ENCODE measurements around the gene GPR137. TPM values are rescaled to one million over a fixed set of nuclear protein-coding genes. Genes with fewer than 3 reads are reported as not detected.
A peak's percentile ranks its signal among the peaks of the same experiment; 100 is the strongest.

The GPR137 gene
- total and polyA plus RNA-seq, 2 experiments from 2014 or later, result 25.2 to 63.9 TPM

GRCh38 chr11:64241241-64241490, 44.5 kb upstream of the GPR137 start:
- H2AFZ ChIP-seq, result peak overlapping the region; percentile 24
- TF ChIP-seq EZH2 (IDR thresholded peaks at IDR 0.05; ENCODE audit: borderline replicate concordance) (no peak), EZH2phosphoT487 (IDR thresholded peaks at IDR 0.05; ENCODE audit: low read depth, severe bottlenecking, unreplicated experiment) (no peak), CTCF (IDR thresholded peaks at IDR 0.05; ENCODE audit: poor library complexity) (no peak)
- H3K27ac ChIP-seq, result peak overlapping the region; percentile 99
- peaks cover 27% of the 10 kb centered on the region for H3K79me2 ChIP-seq
- peak overlapping the region; percentile 23 for H3K4me3 ChIP-seq
- H3K9me2 ChIP-seq (replicated peaks; ENCODE audit: insufficient read depth), result no peaks in the 10 kb centered on the region
- peaks cover 20% of the 10 kb centered on the region for H3K4me1 ChIP-seq (ENCODE audit: insufficient read depth)
- peak; percentile 100 for DNase-seq (ENCODE audit: low spot score)
- no peaks in the 10 kb centered on the region for H3K36me3 ChIP-seq (replicated peaks; ENCODE audit: insufficient read depth, low read depth)
- H4K20me1 ChIP-seq (ENCODE audit: insufficient read depth, poor library complexity, severe bottlenecking), result no peaks in the 10 kb centered on the region
- WGBS (ENCODE audit: low lambda C conversion rate, missing lambda C conversion rate), result no CpG with 5 or more reads among the region's 24 CpGs
- H3K9me3 ChIP-seq (ENCODE audit: low read depth), result no peaks in the 10 kb centered on the region
- H3K27me3 ChIP-seq, result no peaks in the 10 kb centered on the region
- peak overlapping the region; percentile 82 for H3K4me2 ChIP-seq

GRCh38 chr11:64241491-64242374, 43.9 kb upstream of the GPR137 start:
- Histone ChIP-seq H3K9me2 (replicated peaks; ENCODE audit: insufficient read depth) (no peaks in the 10 kb centered on the region), H3K4me3 (peak overlapping the region; percentile 32), H3K27ac (peak overlapping the region; percentile 85), H3K36me3 (replicated peaks; ENCODE audit: insufficient read depth, low read depth) (no peaks in the 10 kb centered on the region), H3K4me1 (ENCODE audit: insufficient read depth) (peaks cover 20% of the 10 kb centered on the region), H3K9me3 (ENCODE audit: low read depth) (no peaks in the 10 kb centered on the region), H3K79me2 (peaks cover 29% of the 10 kb centered on the region), H2AFZ (no peak overlapping the region), H4K20me1 (ENCODE audit: insufficient read depth, poor library complexity, severe bottlenecking) (no peaks in the 10 kb centered on the region), H3K4me2 (peak overlapping the region; percentile 80), H3K27me3 (no peaks in the 10 kb centered on the region)
- DNase-seq (ENCODE audit: low spot score), result peak; percentile 79
- under 1% methylated on average over 38 of the region's 63 CpGs for WGBS (ENCODE audit: low lambda C conversion rate, missing lambda C conversion rate)
- TF ChIP-seq CTCF (IDR thresholded peaks at IDR 0.05; ENCODE audit: poor library complexity) (no peak), EZH2phosphoT487 (IDR thresholded peaks at IDR 0.05; ENCODE audit: low read depth, severe bottlenecking, unreplicated experiment) (no peak), EZH2 (IDR thresholded peaks at IDR 0.05; ENCODE audit: borderline replicate concordance) (no peak)

DNA sequence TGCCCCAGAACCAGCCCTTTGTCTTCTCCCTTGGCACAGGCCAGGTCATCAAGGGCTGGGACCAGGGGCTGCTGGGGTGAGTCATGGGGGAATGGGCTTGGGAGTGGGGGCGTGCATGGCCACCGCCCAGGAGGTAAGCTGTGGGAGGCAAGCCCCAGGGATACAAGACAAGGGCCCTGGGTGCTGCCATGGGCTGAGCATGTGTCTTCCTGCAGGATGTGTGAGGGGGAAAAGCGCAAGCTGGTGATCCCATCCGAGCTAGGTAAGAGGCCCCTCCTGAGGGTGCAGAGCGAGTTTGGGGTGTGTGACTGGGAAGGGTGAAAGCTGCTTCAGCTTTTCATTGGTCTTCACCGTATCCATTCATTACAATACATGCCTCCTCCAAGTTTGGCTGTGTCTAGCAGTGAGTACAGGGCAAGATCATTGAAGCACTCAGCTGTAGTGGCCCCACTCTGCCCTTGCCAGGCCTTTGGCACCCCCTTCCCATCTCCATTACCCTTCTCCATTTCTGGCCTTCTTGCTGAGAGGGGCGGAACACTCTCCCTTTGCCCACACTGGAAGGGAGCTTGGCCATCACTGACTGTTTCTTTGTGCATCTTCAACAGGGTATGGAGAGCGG, 42.3 kb upstream of the GPR137 start:
- DNase-seq (ENCODE audit: low spot score), result no peak
- WGBS (ENCODE audit: low lambda C conversion rate, missing lambda C conversion rate), result 93% methylated on average over 8 of the region's 8 CpGs
- Histone ChIP-seq H3K27me3 (no peaks in the 10 kb centered on the region), H3K27ac (no peak overlapping the region), H3K4me3 (no peak overlapping the region), H2AFZ (no peak overlapping the region), H3K36me3 (replicated peaks; ENCODE audit: insufficient read depth, low read depth) (no peaks in the 10 kb centered on the region), H3K4me1 (ENCODE audit: insufficient read depth) (peaks cover 23% of the 10 kb centered on the region), H3K9me2 (replicated peaks; ENCODE audit: insufficient read depth) (no peaks in the 10 kb centered on the region), H3K9me3 (ENCODE audit: low read depth) (no peaks in the 10 kb centered on the region), H3K4me2 (peak overlapping the region; percentile 80), H4K20me1 (ENCODE audit: insufficient read depth, poor library complexity, severe bottlenecking) (no peaks in the 10 kb centered on the region), H3K79me2 (peaks cover 29% of the 10 kb centered on the region)
- TF ChIP-seq CTCF (IDR thresholded peaks at IDR 0.05; ENCODE audit: poor library complexity) (no peak), EZH2phosphoT487 (IDR thresholded peaks at IDR 0.05; ENCODE audit: low read depth, severe bottlenecking, unreplicated experiment) (no peak), EZH2 (IDR thresholded peaks at IDR 0.05; ENCODE audit: borderline replicate concordance) (no peak)

Measured in hepatocyte (in vitro differentiated cells).